ENCODE measurements around the gene KLK8. TPM values are rescaled to one million over a fixed set of nuclear protein-coding genes. Genes with fewer than 3 reads are reported as not detected.
"Not testable (repeated sequence)": the region's sequence is repeated elsewhere in the genome, so short reads cannot be mapped to it uniquely, and the experiment has no call there.

KLK8 gene
- total RNA-seq, 1 experiment from 2014 or later, result not detected

DNA sequence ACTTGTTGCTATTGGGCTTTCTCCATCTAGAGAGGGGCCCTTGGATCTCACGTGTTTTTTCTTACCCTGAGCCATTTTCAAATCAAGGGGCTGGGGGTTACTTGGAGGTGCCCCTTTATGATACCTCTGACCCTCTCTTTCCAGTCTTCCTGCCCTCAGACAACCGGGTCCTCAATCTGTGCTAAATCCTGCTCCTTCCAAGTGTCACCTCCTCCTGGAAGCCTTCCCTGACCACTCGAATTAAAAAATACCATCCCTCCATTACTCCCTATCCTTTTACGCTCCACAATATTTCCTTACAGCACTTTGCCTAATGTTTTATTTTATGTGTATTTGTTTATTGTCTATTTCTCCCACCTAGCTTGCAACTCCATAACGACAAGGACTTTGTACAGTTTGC, 3.3 kb downstream of the KLK8 start:
- Histone ChIP-seq H3K27ac (ENCODE audit: low read depth, low read length, poor library complexity, severe bottlenecking) (no peak overlapping the region), H3K4me3 (ENCODE audit: low read depth, low read length, poor library complexity, severe bottlenecking) (no peak overlapping the region), H3K4me1 (ENCODE audit: insufficient read depth, low read length, poor library complexity, severe bottlenecking) (no peaks in the 10 kb centered on the region), H3K27me3 (replicated peaks; ENCODE audit: insufficient read depth, low read depth, low read length, poor library complexity) (peaks cover 10% of the 10 kb centered on the region), H3K9me3 (ENCODE audit: low read depth, low read length, poor library complexity, severe bottlenecking) (no peaks in the 10 kb centered on the region), H3K36me3 (ENCODE audit: insufficient read depth, low read length, poor library complexity, severe bottlenecking) (no peaks in the 10 kb centered on the region)
- BruUV-seq (replicated peaks), result no TSS peak
- intact Hi-C loops (cut with micrococcal nuclease; ENCODE audit: unreplicated experiment), result no loop called here
- TF ChIP-seq CTCF (conservative IDR thresholded peaks at IDR 0.05; ENCODE audit: low read depth, low read length), result no peak
- no peak for TF ChIP-seq EZH2 (IDR thresholded peaks at IDR 0.05; ENCODE audit: borderline replicate concordance, low read depth, low read length, poor library complexity, severe bottlenecking)
- POLR2A ChIA-PET (ENCODE audit: low non-redundant PET), result no interaction called here
- no peak for DNase-seq (ENCODE audit: low spot score)
- CTCF ChIA-PET, result no interaction called here

GRCh38 chr19:50994129-50994528, 7.3 kb downstream of the KLK8 start:
- intact Hi-C loops (cut with micrococcal nuclease; ENCODE audit: unreplicated experiment), result no loop called here
- Histone ChIP-seq H3K36me3 (ENCODE audit: insufficient read depth, low read length, poor library complexity, severe bottlenecking) (no peaks in the 10 kb centered on the region), H3K27ac (ENCODE audit: low read depth, low read length, poor library complexity, severe bottlenecking) (no peak overlapping the region), H3K9me3 (ENCODE audit: low read depth, low read length, poor library complexity, severe bottlenecking) (no peaks in the 10 kb centered on the region), H3K4me3 (ENCODE audit: low read depth, low read length, poor library complexity, severe bottlenecking) (no peak overlapping the region), H3K4me1 (ENCODE audit: insufficient read depth, low read length, poor library complexity, severe bottlenecking) (no peaks in the 10 kb centered on the region), H3K27me3 (replicated peaks; ENCODE audit: insufficient read depth, low read depth, low read length, poor library complexity) (peaks cover 14% of the 10 kb centered on the region)
- peak; percentile 21 for DNase-seq (ENCODE audit: low spot score)
- POLR2A ChIA-PET (ENCODE audit: low non-redundant PET), result no interaction called here
- CTCF ChIA-PET, result no interaction called here
- BruUV-seq (replicated peaks), result no TSS peak
- TF ChIP-seq CTCF (conservative IDR thresholded peaks at IDR 0.05; ENCODE audit: low read depth, low read length), result no peak
- TF ChIP-seq EZH2 (IDR thresholded peaks at IDR 0.05; ENCODE audit: borderline replicate concordance, low read depth, low read length, poor library complexity, severe bottlenecking), result no peak

GRCh38 chr19:50992666-50993035, 8.8 kb downstream of the KLK8 start:
- no peaks in the 10 kb centered on the region for H3K4me1 ChIP-seq (ENCODE audit: insufficient read depth, low read length, poor library complexity, severe bottlenecking)
- no peaks in the 10 kb centered on the region for H3K9me3 ChIP-seq (ENCODE audit: low read depth, low read length, poor library complexity, severe bottlenecking)
- TF ChIP-seq CTCF (conservative IDR thresholded peaks at IDR 0.05; ENCODE audit: low read depth, low read length) (no peak), EZH2 (IDR thresholded peaks at IDR 0.05; ENCODE audit: borderline replicate concordance, low read depth, low read length, poor library complexity, severe bottlenecking) (no peak)
- ChIA-PET POLR2A (ENCODE audit: low non-redundant PET) (no interaction called here), CTCF (no interaction called here)
- no peak for DNase-seq (ENCODE audit: low spot score)
- no peak overlapping the region for H3K27ac ChIP-seq (ENCODE audit: low read depth, low read length, poor library complexity, severe bottlenecking)
- intact Hi-C loops (cut with micrococcal nuclease; ENCODE audit: unreplicated experiment), result no loop called here
- peaks cover 28% of the 10 kb centered on the region for H3K27me3 ChIP-seq (replicated peaks; ENCODE audit: insufficient read depth, low read depth, low read length, poor library complexity)
- no peak overlapping the region for H3K4me3 ChIP-seq (ENCODE audit: low read depth, low read length, poor library complexity, severe bottlenecking)
- no TSS peak for BruUV-seq (replicated peaks)
- no peaks in the 10 kb centered on the region for H3K36me3 ChIP-seq (ENCODE audit: insufficient read depth, low read length, poor library complexity, severe bottlenecking)

DNA sequence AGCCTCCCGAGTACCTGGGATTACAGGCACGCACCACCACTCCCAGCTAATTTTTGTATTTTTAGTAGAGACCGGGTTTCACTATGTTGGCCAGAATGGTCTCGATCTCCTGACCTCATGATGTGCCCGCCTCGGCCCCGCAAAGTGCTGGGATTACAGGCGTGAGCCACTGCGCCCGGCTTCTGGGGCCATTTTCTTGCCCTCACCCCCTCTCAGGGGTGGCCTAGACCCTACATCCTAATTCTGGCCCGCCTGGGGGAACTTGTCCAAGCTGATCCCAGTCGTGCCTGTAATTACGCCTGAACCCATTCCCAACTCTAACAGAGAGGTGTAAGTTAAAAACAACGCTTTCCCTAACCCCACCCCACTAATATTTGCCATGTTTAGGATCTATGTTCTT, 17.0 kb downstream of the KLK8 start:
- peaks cover 73% of the 10 kb centered on the region for H3K27me3 ChIP-seq (replicated peaks; ENCODE audit: insufficient read depth, low read depth, low read length, poor library complexity)
- intact Hi-C loops (cut with micrococcal nuclease; ENCODE audit: unreplicated experiment); H3K9me3 ChIP-seq (ENCODE audit: low read depth, low read length, poor library complexity, severe bottlenecking); H3K36me3 ChIP-seq (ENCODE audit: insufficient read depth, low read length, poor library complexity, severe bottlenecking); H3K27ac ChIP-seq (ENCODE audit: low read depth, low read length, poor library complexity, severe bottlenecking); BruUV-seq (replicated peaks); H3K4me3 ChIP-seq (ENCODE audit: low read depth, low read length, poor library complexity, severe bottlenecking); CTCF ChIA-PET; H3K4me1 ChIP-seq (ENCODE audit: insufficient read depth, low read length, poor library complexity, severe bottlenecking); DNase-seq (ENCODE audit: low spot score); POLR2A ChIA-PET (ENCODE audit: low non-redundant PET): not testable (repeated sequence)
